HG03558 (cell line): ENCODE data around the gene LRRC75A.
A peak's percentile ranks its signal among the peaks of the same experiment; 100 is the strongest.

Experiments used
- ATAC-seq: cut with Tn5 transposase; IDR thresholded peaks from one replicate; pipeline ENCODE4 v1.9.1; 2021; ENCODE audit warnings: moderate number of reproducible peaks; ENCODE audit not compliant: unreplicated experiment; ENCODE audit errors: extremely low read depth

LRRC75A gene

DNA sequence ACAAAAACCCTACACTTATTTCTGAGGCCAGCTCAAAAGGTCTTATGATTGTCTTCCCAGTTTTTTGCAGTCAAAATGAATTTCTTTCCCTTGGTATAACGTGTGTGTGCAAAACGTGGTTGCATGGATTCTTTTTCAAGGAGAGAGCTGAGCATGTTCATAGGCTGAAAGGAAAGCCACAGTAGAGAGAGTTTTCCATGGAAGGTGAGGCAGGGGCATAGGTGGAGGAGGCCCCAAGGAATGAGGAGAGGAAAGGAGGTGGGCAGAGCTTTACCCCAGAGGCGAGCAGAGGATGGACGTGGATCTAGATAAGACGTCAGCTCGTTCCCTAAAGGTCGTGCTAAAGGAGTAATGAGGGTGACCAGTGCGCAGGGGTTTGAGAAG is 53.8 kb downstream of the LRRC75A start:
- ATAC-seq: no peak

DNA sequence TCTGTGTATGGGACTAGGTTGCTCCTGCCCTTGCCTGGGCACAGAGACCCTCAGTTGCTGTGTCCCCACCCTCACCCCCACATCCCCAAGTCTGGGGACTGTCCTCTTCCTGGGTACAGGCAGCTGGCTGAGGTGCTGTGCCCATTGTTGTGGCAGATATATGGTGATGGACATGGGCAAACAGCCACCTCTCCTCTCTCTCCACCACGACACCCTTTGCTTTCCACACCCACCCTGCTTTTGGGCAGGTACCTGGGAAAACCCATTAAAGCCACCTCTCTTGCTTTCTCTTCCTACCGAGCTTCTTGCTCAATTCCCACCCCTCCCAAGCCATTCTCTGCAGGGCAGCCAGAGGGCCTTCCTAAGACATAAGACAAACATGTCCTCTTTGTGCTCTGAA is 54.9 kb downstream of the LRRC75A start:
- ATAC-seq: no peak

DNA sequence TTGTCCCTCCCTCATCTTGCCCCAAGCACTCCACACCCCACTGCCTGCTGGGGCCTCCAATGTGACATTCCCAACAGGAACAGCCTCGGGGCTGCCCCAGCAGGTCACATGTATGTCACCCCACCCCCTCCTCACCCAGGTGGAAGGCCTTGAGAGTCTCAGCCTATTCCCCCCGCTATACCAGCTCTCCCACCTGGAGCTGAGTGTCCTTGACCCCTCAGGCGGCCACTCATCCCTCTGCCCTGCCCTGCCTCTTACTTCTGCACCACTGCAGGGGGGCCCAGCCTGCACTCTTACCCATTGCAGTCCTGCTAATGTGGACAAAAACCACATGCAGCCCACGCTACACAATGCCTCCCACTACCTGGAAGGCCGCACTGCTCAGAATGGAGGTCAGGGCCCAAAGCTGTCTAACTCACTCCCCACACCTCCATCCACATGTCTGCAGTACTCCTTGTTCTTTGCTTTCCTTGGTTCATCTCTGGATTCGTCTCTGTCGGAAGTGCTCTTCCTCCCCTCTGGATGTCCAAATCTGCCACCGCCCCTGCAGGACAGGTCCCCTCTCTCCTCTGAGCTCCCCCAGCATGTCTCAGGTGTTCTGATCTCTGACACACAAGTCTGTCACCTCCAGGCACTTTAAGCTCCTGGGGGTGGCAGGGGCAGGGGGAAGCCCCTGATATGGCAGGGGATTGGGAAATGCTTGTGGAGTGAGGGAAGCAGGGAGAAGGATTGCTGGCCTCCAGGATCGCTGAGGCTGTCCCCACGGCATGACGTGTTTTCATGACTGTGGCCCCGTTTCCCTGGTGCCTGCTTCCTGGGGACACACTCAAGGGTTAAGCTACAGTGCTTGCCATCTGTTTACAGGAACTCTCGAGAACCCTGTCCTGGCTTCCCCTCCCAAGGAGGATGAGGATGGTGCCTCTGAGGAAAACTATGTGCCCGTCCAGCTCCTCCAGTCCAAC is 55.8 kb downstream of the LRRC75A start:
- ATAC-seq: no peak

DNA sequence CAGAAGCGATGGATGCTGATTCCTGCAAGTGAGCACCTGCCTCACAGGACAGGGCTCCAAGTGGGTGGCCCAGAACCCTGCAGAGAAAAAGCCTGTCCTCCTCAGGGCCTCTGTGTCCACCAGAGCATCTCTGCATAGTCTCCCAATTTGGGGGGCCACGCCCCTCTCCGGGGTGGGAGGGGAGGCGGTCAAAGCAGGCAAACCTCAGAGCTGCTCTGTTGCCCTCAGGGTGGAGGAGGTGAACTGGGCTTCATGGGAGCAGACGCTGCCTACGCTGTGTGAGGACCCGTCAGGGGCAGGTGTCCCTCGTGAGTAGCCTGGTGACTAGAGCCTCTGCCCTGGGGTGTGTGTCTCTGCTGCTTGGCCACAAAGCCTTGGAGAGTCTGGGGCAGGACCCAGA is 57.3 kb downstream of the LRRC75A start:
- ATAC-seq: no peak

DNA sequence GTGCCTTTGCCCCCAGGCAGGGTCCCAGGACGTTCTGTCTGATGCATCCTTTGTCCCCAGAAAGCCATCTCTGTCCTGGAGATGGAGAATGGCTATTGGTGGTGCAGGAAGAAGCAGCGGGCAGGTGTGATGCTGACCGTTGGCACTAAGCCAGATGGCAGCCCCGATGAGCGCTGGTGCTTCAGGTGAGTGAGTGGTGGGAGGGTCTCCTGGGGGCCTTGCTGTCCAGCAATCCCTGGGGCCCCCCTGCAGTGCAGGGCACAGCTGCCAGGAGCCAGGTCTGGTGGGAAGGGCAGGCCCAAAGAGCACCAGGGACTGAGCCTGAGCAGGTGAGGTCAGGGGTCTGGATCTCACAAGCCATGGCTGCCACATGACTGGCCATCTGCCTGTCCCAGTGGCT is 58.5 kb downstream of the LRRC75A start:
- no peak for ATAC-seq

DNA sequence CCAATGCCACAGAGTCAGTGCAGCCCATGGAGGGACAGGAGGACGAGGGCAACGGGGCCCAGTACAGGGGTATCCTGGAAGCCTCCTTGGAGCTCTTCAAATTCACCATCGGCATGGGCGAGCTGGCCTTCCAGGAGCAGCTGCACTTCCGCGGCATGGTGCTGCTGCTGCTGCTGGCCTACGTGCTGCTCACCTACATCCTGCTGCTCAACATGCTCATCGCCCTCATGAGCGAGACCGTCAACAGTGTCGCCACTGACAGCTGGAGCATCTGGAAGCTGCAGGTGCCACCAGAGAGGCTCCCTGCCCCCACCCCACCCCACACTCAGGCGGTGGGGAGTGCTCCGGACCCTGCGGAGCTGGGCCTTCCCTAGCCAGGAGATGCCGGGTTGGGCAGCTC is 60.0 kb downstream of the LRRC75A start:
- ATAC-seq: no peak

DNA sequence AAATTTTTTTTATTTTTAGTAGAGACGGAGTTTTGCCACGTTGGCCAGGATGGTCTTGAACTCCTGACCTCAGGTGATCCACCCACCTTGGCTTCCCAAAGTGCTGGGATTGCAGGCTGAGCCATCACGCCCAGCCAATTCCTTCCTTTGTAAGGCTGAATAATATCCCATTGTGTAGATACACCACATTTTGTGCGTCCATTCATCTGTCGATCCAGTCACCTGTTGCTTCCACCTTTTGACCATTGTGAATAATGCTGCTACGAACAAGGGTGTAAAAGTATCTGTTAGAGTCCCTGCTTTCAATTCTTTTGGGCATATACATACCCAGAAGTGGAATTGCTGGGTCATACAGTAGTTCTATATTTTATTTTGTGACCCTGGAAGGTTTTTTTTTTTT is 61.3 kb downstream of the LRRC75A start:
- no peak for ATAC-seq

DNA sequence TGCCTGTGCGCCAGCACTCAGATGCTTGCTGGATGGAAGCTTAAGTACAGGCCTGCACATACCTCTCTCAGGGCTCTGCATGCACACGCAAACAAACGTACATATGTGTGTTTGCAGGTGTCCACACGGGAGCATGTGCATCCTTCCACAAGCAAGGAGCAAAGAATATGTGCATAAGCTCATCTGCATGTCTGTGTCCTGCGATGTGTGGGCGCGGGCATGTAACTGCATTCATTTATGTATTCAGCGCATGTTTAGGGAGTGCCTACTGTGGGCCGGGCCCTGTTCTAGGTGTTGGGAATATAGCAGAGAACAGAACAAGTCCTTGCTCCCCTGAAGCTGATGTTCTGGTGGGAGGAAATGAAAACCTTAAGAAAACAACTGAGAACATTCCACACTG is 62.9 kb downstream of the LRRC75A start:
- ATAC-seq: no peak

DNA sequence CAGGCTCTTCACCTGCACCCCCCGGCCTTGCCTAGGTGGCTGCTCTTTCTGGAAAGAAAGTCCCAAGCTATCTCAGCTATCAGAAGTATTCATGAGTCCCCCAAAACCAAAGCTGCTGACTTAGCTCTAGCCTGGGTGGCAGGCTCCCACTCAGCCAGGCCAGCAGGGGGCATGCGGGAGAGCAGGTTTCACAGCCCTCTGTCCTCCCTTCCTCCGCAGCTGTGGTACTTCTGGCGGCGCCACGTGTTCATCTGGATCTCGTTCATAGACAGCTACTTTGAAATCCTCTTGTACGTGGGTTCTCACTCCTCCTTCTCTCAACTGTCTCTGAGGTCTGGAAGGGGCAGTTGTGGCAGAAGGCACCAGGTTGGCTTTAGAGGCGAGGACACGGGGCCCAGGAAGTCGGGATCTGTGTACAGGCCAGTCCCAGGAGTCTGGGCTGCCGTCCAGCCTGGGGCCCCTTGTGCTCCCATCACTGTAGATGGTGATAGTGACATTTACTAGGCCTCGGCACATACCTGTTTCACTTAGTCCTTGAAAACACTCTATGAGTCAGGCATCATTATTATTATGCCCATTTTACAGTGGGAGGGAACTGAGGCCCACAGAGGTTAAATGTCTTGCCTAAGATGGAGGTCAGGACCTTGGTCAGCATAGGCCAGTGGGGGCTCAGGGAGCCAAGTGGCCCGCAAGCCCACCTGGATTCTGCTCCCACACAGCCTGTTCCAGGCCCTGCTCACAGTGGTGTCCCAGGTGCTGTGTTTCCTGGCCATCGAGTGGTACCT is 63.7 kb downstream of the LRRC75A start:
- no peak for ATAC-seq

DNA sequence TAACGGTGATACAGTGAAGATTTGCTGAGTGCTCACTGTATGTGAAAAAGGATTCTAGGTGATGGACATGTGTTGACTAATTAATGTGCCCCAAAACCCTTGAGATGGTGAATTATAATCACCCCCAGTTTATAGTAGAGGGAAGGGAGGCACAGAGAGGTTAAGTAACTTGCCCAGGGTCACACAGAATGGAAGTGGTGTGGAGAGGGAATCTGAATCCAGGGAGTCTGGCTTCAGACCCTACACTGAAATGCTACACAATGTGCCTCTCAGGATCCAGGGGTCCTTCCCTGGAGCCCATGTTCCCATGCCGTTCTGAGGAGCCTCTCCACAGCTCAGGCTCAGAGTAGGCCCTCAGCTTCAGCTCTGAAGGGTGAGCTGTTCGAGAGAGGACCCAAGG is 65.0 kb downstream of the LRRC75A start:
- ATAC-seq: no peak

DNA sequence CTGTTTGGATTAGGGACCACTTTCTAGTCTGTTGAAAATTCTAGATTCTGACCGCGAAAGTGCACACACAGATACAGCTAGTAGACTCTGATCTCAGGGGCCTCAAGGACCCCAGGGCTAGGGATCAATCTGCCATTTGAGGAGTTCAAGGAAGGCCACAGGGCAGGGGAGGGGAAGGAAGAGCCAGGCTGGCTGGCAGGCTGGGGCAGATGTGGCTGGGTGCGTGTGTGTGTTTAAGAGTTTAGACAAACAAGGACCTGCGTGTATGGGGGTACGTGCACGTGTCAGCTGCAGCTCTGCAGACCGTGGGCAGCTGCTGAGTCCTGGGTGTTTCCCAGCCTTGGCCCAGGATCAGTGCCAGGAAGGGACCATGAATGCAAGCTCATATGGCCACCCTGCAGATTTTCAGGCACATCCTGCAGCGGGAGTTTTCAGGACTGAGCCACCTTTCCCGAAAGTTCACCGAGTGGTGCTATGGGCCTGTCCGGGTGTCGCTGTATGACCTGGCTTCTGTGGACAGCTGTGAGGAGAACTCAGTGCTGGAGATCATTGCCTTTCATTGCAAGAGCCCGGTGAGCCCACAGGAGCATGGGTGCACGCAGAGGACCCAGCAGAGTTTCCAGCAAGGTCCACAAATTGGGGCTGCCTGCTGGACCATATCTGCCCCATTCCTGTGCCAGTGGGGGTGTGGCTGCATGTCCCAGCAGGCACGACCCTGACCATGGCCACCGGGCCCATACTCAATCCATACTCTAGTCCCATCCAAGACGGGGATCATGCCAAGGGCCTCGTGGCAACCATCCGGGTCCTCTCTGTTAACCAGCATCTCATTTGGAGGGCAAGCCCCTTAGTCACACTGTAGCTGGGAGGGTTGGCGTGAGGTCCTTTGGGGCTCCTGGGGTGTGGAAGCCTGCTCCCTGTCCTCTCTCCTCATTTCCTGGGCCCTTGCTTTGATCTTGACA is 66.0 kb downstream of the LRRC75A start:
- no peak for ATAC-seq

DNA sequence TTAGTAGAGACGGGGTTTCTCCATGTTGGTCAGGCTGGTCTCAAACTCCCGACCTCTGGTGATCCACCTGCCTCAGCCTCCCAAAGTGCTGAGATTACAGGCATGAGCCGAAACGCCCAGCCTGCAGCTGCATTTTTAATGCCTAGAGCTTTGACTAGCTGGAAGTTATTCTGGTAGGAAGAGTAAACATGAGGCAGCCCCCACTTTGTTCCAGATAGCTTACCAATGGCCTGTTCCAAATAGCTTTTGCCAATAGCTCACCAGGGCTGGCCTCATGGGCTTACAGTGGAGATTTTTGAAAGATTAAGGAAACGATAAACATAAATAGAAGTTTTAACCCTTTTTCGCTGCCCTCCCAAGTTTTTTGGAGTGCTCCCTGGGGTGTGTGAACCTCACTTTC is 66.8 kb downstream of the LRRC75A start:
- no peak for ATAC-seq

DNA sequence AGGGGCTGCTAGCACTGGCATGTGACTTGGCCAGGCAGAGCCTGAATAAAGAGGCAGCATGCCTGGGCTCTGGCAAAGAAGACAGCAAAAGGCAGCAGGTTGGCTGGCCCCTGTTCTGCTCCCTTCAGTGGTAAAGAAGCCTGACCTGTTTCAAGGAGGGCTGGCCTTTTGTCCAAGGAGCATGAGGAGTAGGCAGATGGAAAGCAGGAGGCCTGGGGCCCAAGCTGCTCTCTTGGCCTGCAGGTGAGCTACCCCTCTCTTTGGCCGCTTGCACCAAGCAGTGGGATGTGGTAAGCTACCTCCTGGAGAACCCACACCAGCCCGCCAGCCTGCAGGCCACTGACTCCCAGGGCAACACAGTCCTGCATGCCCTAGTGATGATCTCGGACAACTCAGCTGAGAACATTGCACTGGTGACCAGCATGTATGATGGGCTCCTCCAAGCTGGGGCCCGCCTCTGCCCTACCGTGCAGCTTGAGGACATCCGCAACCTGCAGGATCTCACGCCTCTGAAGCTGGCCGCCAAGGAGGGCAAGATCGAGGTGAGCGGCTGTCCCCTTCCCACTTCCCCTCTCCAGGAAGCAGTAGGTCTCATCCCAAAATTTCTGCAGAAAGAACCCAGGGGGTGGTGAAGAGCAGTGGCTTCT is 68.6 kb downstream of the LRRC75A start:
- no peak for ATAC-seq

DNA sequence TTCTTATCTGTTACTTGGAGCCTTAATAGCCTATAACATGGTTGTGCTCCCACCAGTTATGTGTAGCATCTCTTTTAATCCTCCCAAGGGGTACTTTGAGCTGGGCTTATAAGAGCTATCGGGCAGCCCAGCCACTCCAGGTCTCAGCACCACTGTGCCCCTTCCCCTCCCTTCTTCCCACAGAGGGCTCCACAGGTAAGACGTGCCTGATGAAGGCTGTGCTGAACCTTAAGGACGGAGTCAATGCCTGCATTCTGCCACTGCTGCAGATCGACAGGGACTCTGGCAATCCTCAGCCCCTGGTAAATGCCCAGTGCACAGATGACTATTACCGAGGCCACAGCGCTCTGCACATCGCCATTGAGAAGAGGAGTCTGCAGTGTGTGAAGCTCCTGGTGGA is 69.6 kb downstream of the LRRC75A start:
- no peak for ATAC-seq

DNA sequence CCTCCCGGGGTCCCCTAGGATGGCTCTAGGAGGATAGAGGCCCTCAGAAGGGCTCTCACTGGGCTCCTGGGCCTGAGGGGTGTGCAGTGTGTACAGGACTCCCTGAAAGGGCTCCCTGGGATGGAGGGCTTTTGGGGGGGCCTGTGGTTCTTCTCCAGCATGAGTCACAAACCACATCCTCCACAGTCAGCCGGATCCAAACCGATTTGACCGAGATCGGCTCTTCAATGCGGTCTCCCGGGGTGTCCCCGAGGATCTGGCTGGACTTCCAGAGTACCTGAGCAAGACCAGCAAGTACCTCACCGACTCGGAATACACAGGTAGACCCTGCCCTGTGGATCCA is 72.1 kb downstream of the LRRC75A start:
- no peak for ATAC-seq

DNA sequence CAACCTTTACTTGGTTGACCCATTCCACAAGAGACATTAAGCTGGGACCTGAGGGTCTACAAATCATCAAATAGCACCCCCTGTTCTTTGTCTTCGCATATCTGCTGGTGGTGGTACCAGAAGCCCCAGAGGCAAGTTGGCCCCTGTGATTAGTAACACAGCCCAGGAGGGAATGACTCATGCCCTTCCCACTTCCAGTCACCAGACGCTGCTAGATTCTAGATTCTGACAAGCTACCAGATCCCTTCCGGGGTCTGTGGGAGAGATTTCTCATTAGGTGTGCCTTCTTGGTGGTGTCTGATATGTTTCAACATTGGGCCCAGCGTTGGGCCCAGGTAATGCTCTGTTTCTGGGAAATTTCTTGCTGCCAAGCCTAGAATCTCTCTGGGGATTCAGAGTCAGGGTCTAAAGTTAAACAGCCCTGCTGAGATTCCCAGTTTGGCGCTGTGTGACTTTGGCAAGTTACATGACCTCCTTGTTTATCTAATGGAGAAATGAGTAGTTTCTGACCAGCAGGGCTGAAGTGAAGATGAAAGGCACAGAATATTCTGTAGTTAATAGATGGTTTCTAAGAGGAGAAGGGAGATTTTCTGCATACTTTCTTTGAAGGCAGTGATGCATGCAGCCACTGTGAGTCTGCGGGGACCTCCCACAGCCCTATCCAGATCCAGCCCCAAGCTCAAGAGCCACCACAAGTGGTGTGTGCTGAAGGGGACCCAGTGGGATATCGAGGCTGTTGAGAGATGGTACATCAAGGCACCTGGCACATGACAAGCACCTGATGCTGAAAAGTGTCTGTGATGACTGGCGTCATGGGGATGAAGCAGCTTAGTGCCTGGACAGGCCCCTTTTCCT is 72.7 kb downstream of the LRRC75A start:
- peak; percentile 34 for ATAC-seq

DNA sequence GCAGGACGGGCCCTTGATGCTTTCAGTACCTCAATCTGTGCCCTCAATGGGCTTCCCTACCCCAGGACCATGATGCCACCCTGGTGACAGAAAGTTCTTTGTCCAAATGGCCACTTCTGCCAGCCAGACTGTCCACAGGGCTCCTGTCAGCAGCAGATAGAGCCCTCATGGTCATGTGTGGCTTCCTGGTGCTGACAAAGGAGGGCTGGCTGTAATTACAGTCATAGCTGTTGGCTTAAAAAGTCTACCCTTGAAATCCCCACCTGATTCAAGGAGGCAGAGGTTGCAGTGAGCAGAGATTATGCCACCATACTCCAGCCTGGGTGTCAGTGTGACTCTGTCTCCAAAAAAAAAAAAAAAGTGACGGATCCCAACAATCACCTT is 73.3 kb downstream of the LRRC75A start:
- no peak for ATAC-seq

DNA sequence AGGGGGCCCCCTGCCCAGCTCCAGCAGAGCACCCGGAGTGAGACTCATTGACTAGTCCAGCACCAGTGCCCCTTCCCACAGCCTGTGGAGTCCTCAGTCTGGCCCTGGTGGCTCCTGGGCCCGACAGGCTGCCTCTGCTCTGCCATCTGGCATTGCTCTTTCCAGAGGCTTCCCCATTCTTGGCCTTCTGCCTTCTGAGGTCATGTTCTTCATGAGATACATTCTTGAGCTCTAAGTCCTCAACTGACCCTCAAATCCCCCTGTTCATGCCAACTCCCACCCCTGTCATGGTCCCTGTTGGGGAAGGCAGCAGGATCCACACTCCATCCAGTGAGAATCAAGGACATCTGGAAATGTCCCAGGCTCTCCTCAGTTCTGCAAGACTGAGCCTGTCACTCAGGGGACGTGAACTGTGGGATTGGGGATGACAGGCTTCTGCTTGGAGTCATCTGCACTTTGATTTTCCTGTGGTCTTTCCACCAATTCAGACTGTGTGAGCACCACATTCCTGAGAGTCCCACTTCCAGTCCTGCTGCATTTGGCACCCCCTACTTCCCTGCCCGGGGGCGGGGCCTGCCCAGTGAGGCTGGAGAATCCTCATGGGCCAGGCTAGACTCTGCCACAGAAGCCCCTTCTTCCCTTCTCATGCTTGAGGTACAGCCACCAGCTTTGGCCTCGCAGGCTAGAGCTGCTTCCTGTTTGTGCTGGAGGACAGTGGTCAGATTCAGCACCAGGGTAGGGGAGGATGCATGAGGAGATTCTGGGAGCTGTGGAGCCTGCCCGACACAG is 73.9 kb downstream of the LRRC75A start:
- no peak for ATAC-seq
